Adipocyte (in vitro differentiated cells): ENCODE results near the gene ECHS1.
"Not testable (repeated sequence)": the region's sequence is repeated elsewhere in the genome, so short reads cannot be mapped to it uniquely, and the experiment has no call there.

ENCODE experiments used
- DNase-seq: peaks from one replicate; pipeline ENCODE4 v3.0.0-alpha.2; 2015; ENCODE audit warnings: low read depth
- H3K27me3 ChIP-seq: replicated peaks from 2 replicates; pipeline ENCODE4 v1.7.0; 2013; ENCODE audit warnings: mild to moderate bottlenecking, low read length, moderate library complexity; ENCODE audit not compliant: control insufficient read depth, insufficient read depth
- H3K36me3 ChIP-seq: 2 replicates; pipeline ENCODE4 v1.7.0; 2013; ENCODE audit warnings: low read length, mild to moderate bottlenecking, moderate library complexity; ENCODE audit not compliant: control insufficient read depth, insufficient read depth, severe bottlenecking
- H3K4me1 ChIP-seq: 2 replicates; pipeline ENCODE4 v1.7.0; 2013; ENCODE audit warnings: mild to moderate bottlenecking, low read length, moderate library complexity; ENCODE audit not compliant: control insufficient read depth, insufficient read depth
- H3K4me3 ChIP-seq: 2 replicates; pipeline ENCODE4 v1.7.0; 2013; ENCODE audit warnings: mild to moderate bottlenecking, low read length, moderate library complexity
- H3K9ac ChIP-seq: 2 replicates; pipeline ENCODE4 v1.7.0; 2013; ENCODE audit warnings: mild to moderate bottlenecking, low read length, moderate library complexity
- H3K9me3 ChIP-seq: 2 replicates; pipeline ENCODE4 v1.7.0; 2013; ENCODE audit warnings: mild to moderate bottlenecking, low read length, moderate library complexity; ENCODE audit not compliant: control insufficient read depth

Gene ECHS1

DNA sequence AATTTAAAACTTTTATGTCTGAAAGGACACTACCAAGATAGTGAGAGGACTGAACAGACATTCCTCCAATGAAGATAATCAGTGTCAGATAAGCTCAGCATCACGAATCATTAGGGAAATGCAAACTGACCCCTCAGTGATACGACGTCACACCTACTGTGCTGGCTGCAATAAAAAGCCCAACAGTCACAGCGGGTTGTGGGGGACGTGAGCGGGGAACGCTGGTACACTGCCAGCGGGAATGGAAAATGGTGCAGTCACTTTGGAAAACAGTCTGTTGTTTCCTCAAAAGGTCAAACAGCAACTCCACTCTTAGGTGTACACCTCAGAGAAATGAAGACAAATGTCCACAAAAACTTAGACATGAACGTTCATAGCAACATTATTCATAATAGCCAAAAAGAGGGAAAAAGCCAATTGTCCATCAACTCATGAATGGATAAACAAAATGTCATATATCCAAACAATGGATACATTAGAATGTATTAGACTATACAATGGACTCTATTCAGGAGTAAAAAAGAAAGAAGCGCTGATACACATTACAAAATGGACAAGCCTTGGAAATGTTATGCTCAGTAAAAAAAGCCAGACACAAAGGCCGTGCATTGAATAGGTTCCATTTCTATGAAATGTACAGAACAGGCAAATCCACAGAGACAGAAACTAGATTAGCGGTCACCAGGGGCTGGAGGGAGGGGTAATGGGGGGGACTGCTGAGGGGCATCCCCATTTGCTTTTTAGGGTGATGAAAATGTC, 2.4 kb upstream of the ECHS1 start:
- no peaks in the 10 kb centered on the region for H3K27me3 ChIP-seq

DNA sequence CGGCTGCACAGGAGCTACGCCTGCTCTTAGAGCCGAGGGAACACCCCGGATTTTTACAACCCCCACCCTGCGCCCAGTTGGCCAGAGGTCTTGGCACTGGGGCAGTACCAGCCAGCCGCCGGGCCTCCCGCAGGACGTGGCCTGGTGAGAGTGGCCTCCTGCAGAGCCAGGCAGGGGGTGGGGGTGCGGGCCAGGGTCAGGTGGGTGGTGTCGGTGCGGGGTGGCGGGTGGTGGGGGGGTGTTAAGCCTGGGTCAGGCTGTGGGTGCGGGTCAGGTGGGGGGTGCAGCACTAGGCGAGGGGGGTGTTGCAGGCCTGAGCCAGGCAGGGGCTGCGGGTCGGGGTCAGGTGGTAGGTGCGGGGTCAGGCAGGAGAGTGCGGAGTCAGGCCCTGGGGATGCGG, 647 bp downstream of the ECHS1 start:
- DNase-seq = no peak
- H3K4me3 ChIP-seq = peak overlapping the region; percentile 75
- no peaks in the 10 kb centered on the region for H3K9me3 ChIP-seq
- H3K4me1 ChIP-seq = peaks cover 17% of the 10 kb centered on the region
- H3K9ac ChIP-seq = peak overlapping the region; percentile 58
- no peaks in the 10 kb centered on the region for H3K27me3 ChIP-seq
- H3K36me3 ChIP-seq = peaks cover 34% of the 10 kb centered on the region

More for the DNA sequence above, 2.4 kb upstream of the ECHS1 start:
- peaks cover 6% of the 10 kb centered on the region for H3K36me3 ChIP-seq
- no peak overlapping the region for H3K4me3 ChIP-seq
- H3K4me1 ChIP-seq = peaks cover 21% of the 10 kb centered on the region
- no peaks in the 10 kb centered on the region for H3K9me3 ChIP-seq
- no peak for DNase-seq
- no peak overlapping the region for H3K9ac ChIP-seq

DNA sequence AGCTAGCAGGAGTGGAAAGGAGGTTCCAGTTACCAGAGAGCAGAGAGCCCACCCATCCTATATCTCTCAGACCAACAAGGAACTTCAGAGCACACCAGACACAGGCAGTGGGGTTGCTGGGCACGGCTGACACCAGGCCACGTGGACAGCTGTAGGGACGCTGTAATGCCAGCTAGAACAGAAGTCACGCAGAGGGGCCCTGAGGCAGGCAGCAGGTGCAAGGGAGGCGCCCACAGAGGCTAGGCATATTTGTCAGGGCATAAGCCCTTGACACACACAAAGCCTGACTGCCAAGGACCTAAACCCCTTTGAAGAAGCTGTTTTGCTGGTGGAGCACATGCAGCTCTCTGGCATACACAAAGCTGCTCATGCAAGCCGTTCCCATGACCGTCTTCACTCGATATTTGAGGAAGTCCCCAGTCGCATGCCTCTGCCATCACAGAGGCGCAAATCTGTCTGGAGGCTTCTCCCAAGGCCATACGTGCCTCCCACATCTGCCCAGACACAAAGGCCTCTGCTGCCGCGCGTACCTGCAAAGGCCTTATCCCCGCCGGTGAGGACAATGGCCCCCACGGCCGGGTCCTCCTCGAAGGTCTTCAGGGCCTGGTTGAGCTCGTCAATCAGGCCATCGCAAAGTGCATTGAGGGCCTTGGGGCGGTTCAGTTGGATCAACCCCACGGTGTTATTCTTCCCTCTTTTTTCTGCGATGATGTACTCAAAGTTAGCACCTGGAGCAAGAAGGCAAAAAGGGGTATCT, 2.9 kb downstream of the ECHS1 start:
- Histone ChIP-seq H3K9ac (no peak overlapping the region), H3K36me3 (peaks cover 53% of the 10 kb centered on the region), H3K27me3 (no peaks in the 10 kb centered on the region), H3K9me3 (no peaks in the 10 kb centered on the region), H3K4me1 (peaks cover 17% of the 10 kb centered on the region), H3K4me3 (no peak overlapping the region)
- no peak for DNase-seq

DNA sequence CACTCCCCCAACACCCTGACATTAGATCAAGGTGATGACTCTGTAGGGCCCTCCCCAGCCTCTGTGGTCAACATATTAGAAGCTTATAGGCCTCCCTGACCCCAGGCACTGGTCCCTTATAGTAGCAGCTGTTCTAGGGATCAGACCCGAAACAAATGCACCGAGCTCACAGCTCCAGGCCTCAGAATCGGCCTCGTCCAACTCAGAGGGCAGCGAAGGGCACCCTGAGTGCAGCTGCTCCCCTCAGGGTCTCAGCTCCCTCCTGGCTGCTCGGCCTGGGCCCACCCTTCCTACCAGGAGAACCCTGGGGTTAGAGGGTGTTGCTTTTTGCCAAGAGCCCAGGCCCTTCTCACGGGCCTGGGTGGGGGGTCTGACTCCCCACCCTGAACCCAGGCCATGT, 5.0 kb downstream of the ECHS1 start:
- no peak for DNase-seq
- H3K9me3 ChIP-seq = no peaks in the 10 kb centered on the region
- H3K27me3 ChIP-seq = no peaks in the 10 kb centered on the region
- H3K4me1 ChIP-seq = peaks cover 12% of the 10 kb centered on the region
- H3K9ac ChIP-seq = no peak overlapping the region
- H3K36me3 ChIP-seq = peaks cover 73% of the 10 kb centered on the region
- H3K4me3 ChIP-seq = no peak overlapping the region

DNA sequence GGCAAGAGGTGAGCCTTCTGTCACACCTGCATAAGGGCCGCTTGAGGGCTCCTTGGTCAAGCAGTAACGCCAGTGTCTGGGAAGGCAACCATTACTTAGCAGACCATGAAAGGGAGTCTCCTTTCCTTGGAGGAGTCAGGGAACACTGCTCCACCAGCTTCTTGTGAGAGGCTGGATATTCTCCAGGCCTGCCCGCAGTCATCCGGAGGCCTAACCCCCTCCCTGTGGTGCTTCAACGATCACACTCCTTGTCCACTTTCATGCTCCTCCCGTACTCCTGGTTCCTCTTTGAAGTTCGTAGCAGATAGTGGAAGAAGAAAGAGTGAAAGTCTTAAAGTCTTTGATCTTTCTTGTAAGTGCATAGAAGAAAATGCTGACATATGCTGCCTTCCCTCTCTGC, 5.7 kb downstream of the ECHS1 start:
- H3K36me3 ChIP-seq = peaks cover 80% of the 10 kb centered on the region
- not testable (repeated sequence) for H3K27me3 ChIP-seq, DNase-seq, H3K9ac ChIP-seq, H3K9me3 ChIP-seq, H3K4me3 ChIP-seq
- peaks cover 12% of the 10 kb centered on the region for H3K4me1 ChIP-seq

DNA sequence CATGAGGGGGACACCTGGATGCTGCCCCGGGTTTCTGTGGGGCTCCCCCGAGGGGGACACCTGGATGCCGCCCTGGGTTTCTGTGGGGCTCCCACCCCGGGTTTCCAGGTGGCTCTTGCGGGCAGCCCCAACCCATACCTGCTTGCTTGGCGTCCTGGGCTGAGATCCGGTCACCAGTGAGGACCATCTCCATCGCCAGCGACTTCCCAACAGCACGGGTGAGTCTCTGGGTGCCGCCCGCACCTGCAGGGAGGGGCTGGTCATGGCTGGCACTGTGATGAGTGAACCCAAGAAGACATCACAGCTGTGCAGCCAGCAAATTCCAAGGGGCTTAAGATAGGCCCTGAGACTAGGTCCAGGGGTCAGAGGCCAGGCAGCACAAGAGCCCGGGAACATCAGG, 6.4 kb downstream of the ECHS1 start:
- H3K4me1 ChIP-seq = peaks cover 5% of the 10 kb centered on the region
- no peak for DNase-seq
- peaks cover 87% of the 10 kb centered on the region for H3K36me3 ChIP-seq
- H3K4me3 ChIP-seq = no peak overlapping the region
- H3K9ac ChIP-seq = no peak overlapping the region
- H3K27me3 ChIP-seq = no peaks in the 10 kb centered on the region
- H3K9me3 ChIP-seq = no peaks in the 10 kb centered on the region

DNA sequence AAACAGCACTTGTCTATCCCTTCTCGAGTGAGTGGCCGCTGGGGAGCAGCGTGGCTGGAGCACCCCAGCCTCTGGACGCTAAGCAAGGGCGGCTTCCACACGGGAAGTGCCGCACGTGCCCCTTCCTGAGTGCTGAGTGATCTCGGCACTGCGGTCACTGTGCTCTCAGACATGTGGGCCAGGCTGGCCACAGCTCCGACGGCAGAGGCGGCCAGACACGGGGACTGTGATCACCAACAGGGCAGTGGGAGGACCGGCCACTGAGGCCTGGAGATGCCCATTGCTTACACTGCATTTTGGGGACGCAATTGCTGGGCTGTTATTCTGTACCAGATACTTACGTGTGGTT, 7.0 kb downstream of the ECHS1 start:
- Histone ChIP-seq H3K4me1 (no peaks in the 10 kb centered on the region), H3K9ac (no peak overlapping the region), H3K9me3 (no peaks in the 10 kb centered on the region), H3K27me3 (no peaks in the 10 kb centered on the region), H3K4me3 (no peak overlapping the region), H3K36me3 (peaks cover 84% of the 10 kb centered on the region)
- no peak for DNase-seq

DNA sequence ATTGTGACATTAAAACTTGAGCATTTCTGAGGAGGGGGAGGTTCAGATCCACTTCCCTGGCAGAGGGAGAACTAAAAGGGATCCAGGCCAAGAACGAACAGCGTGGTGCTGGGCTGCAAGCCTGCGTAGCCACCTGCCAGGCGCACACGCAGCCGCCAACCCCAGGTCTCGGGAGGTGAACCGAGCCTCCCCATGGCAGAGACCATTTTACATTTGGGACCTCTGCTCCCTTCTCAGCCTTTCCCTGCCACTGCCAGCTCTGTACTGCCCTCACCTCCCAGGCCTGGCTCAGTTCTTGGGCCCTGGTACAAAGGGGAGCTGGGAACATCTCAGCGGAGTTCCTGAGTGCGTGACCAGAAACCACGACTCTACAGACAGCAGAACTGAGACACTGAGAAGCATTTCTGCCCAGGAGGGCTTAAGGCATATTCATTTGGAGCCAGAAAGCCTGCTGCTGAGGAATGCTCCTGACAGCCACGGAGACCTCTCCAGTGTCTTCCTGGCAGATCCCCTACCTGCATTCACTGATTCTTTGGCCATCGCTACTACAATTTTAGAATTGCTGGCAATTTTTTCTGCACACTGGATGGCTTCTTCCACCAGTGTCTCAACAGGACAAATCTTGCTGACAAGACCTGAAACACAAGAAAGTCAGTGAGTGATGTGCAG, 7.6 kb downstream of the ECHS1 start:
- Histone ChIP-seq H3K27me3 (no peaks in the 10 kb centered on the region), H3K9ac (no peak overlapping the region), H3K9me3 (no peaks in the 10 kb centered on the region), H3K4me3 (no peak overlapping the region), H3K4me1 (no peaks in the 10 kb centered on the region), H3K36me3 (peaks cover 82% of the 10 kb centered on the region)
- DNase-seq = no peak

DNA sequence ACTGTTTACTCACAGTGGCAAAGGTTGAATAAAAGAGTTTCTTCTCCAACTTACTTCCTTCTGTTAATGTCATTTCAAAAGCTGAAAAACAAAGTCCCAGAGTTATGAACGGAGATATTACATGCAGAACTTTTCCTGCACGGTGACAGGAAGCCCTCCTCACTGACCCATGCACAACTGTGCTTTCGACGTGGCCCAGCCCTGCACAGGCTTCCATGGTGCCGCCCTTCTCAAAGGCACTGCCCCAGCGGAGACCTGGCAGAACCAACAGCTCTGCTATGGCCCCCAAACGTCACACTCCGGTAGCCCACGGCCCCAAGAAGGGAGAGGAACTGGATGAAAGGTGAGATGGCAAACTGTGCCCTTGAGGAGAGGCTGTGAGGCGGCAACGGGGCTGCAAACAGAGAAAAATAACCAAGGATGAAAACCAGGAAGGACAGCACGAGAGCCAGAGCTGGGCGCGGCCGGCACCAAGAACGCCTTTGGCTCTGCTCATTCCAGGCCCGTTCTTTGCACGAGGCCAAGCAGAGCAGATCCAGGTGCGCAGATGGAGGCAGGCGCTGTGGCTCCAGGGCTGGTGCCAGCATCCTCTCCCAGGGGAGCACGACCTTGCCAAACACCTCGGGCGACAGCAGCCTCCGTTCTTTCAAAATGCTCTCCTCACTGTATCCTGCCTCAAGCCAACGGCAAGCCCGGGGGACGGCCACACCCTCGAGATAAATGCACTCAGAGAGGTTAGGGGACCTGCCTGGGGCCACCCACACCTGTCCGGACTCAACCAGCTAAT, 8.3 kb downstream of the ECHS1 start:
- Histone ChIP-seq H3K4me3 (no peak overlapping the region), H3K27me3 (no peaks in the 10 kb centered on the region), H3K36me3 (peaks cover 75% of the 10 kb centered on the region), H3K9me3 (no peaks in the 10 kb centered on the region), H3K9ac (no peak overlapping the region), H3K4me1 (no peaks in the 10 kb centered on the region)
- DNase-seq = no peak

DNA sequence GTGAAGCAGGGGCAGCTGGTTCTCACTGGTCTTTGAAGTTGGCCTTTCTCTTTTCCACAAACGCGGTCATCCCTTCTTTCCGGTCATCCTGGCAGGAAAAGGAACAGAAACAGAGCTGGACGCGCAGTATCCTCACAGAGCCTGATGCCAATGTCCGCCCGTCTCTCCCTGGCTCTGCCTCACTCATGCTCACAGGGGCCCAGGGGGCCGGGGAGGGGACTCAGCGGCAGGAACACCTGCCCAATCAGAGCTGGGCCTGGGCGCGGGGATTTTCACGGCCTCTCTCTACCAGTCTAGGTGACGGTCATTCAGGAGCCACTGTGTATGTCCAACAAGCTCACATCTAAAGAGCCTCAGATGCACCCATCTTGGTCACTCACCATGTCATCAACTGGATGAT, 10.3 kb downstream of the ECHS1 start:
- DNase-seq = no peak
- Histone ChIP-seq H3K9ac (no peak overlapping the region), H3K36me3 (peaks cover 55% of the 10 kb centered on the region), H3K9me3 (no peaks in the 10 kb centered on the region), H3K27me3 (no peaks in the 10 kb centered on the region), H3K4me1 (no peaks in the 10 kb centered on the region), H3K4me3 (no peak overlapping the region)
